Stimulated activated naive CD8-positive, alpha-beta T cell treated with anti-CD3 and anti-CD28 coated beads, Interleukin-15, Interleukin-2, amounts not matched to agents 100 ng/mL and 50 ng/mL, for 24 hours (primary cell): ENCODE results near the gene APPL2.

Source experiments
- H3K27ac Mint-ChIP-seq: one replicate; pipeline ENCODE4 v1.8.0; 2021; ENCODE audit warnings: mild to moderate bottlenecking, mixed read lengths
- H3K27me3 Mint-ChIP-seq: one replicate; pipeline ENCODE4 v1.8.0; 2021; ENCODE audit warnings: mixed read lengths
- H3K36me3 Mint-ChIP-seq: one replicate; pipeline ENCODE4 v1.8.0; 2021; ENCODE audit warnings: low read depth, mixed read lengths
- H3K4me1 Mint-ChIP-seq: one replicate; pipeline ENCODE4 v1.8.0; 2021; ENCODE audit warnings: low read depth, mixed read lengths
- H3K4me3 Mint-ChIP-seq: one replicate; pipeline ENCODE4 v1.8.0; 2021; ENCODE audit warnings: mild to moderate bottlenecking, mixed read lengths
- H3K9me3 Mint-ChIP-seq: one replicate; pipeline ENCODE4 v1.8.0; 2021; ENCODE audit warnings: mixed read lengths

APPL2 gene

GRCh38 chr12:105235732-105236476 is at the start of gene APPL2:
Gene APPL2 (minus strand): TSS chr12:105236174. CDS start chr12:105236012, 162 bp downstream.
- Mint-ChIP-seq H3K9me3 (no peaks in the 10 kb centered on the region), H3K36me3 (peaks cover 4% of the 10 kb centered on the region), H3K4me1 (peaks cover 48% of the 10 kb centered on the region), H3K27ac (peak within 1 kb of the TSS; percentile 88), H3K27me3 (no peaks in the 10 kb centered on the region), H3K4me3 (peak within 1 kb of the TSS; percentile 93)

- Mint-ChIP-seq H3K27me3 (peaks cover 21% of the 10 kb centered on the region), H3K27ac (no peak overlapping the region), H3K4me1 (no peaks in the 10 kb centered on the region), H3K9me3 (no peaks in the 10 kb centered on the region), H3K36me3 (no peaks in the 10 kb centered on the region), H3K4me3 (no peak overlapping the region)
Observed at GRCh38 chr12:105285378-105285777, 49.4 kb upstream of the APPL2 start.

- Mint-ChIP-seq H3K4me1 (no peaks in the 10 kb centered on the region), H3K36me3 (no peaks in the 10 kb centered on the region), H3K9me3 (no peaks in the 10 kb centered on the region), H3K27me3 (peaks cover 21% of the 10 kb centered on the region), H3K4me3 (no peak overlapping the region), H3K27ac (no peak overlapping the region)
Observed at GRCh38 chr12:105281694-105282049, 45.7 kb upstream of the APPL2 start.

- no peaks in the 10 kb centered on the region for H3K9me3 Mint-ChIP-seq
- no peaks in the 10 kb centered on the region for H3K4me1 Mint-ChIP-seq
- no peak overlapping the region for H3K27ac Mint-ChIP-seq
- H3K27me3 Mint-ChIP-seq, result peaks cover 19% of the 10 kb centered on the region
- H3K36me3 Mint-ChIP-seq, result no peaks in the 10 kb centered on the region
- H3K4me3 Mint-ChIP-seq, result no peak overlapping the region
Observed at GRCh38 chr12:105280966-105281693, 45.2 kb upstream of the APPL2 start.

- no peaks in the 10 kb centered on the region for H3K36me3 Mint-ChIP-seq
- no peak overlapping the region for H3K4me3 Mint-ChIP-seq
- peaks cover 12% of the 10 kb centered on the region for H3K27me3 Mint-ChIP-seq
- no peaks in the 10 kb centered on the region for H3K4me1 Mint-ChIP-seq
- H3K27ac Mint-ChIP-seq, result no peak overlapping the region
- no peaks in the 10 kb centered on the region for H3K9me3 Mint-ChIP-seq
Observed at GRCh38 chr12:105279460-105280056, 43.6 kb upstream of the APPL2 start.

- Mint-ChIP-seq H3K4me1 (no peaks in the 10 kb centered on the region), H3K27ac (no peak overlapping the region), H3K36me3 (no peaks in the 10 kb centered on the region), H3K9me3 (no peaks in the 10 kb centered on the region), H3K27me3 (no peaks in the 10 kb centered on the region), H3K4me3 (no peak overlapping the region)
Observed at GRCh38 chr12:105278043-105278697, 42.2 kb upstream of the APPL2 start.

- H3K4me1 Mint-ChIP-seq, result no peaks in the 10 kb centered on the region
- H3K36me3 Mint-ChIP-seq, result no peaks in the 10 kb centered on the region
- H3K4me3 Mint-ChIP-seq, result no peak overlapping the region
- no peaks in the 10 kb centered on the region for H3K9me3 Mint-ChIP-seq
- no peak overlapping the region for H3K27ac Mint-ChIP-seq
- H3K27me3 Mint-ChIP-seq, result no peaks in the 10 kb centered on the region
Observed at GRCh38 chr12:105275997-105276733, 40.2 kb upstream of the APPL2 start.

- Mint-ChIP-seq H3K4me3 (no peak overlapping the region), H3K27ac (no peak overlapping the region), H3K9me3 (no peaks in the 10 kb centered on the region), H3K4me1 (no peaks in the 10 kb centered on the region), H3K27me3 (no peaks in the 10 kb centered on the region), H3K36me3 (no peaks in the 10 kb centered on the region)
Observed at GRCh38 chr12:105274571-105274970, 38.6 kb upstream of the APPL2 start.

- Mint-ChIP-seq H3K27ac (no peak overlapping the region), H3K9me3 (no peaks in the 10 kb centered on the region), H3K4me1 (no peaks in the 10 kb centered on the region), H3K4me3 (no peak overlapping the region), H3K27me3 (no peaks in the 10 kb centered on the region), H3K36me3 (no peaks in the 10 kb centered on the region)
Observed at GRCh38 chr12:105273601-105274000, 37.6 kb upstream of the APPL2 start.

GRCh38 chr12:105272814-105273416 is 36.9 kb upstream of the APPL2 start:
- no peaks in the 10 kb centered on the region for H3K36me3 Mint-ChIP-seq
- no peaks in the 10 kb centered on the region for H3K27me3 Mint-ChIP-seq
- no peaks in the 10 kb centered on the region for H3K9me3 Mint-ChIP-seq
- no peaks in the 10 kb centered on the region for H3K4me1 Mint-ChIP-seq
- H3K27ac Mint-ChIP-seq, result no peak overlapping the region
- H3K4me3 Mint-ChIP-seq, result no peak overlapping the region

GRCh38 chr12:105272152-105272551 is 36.2 kb upstream of the APPL2 start:
- H3K4me3 Mint-ChIP-seq, result no peak overlapping the region
- H3K4me1 Mint-ChIP-seq, result no peaks in the 10 kb centered on the region
- H3K27ac Mint-ChIP-seq, result no peak overlapping the region
- H3K27me3 Mint-ChIP-seq, result no peaks in the 10 kb centered on the region
- no peaks in the 10 kb centered on the region for H3K9me3 Mint-ChIP-seq
- no peaks in the 10 kb centered on the region for H3K36me3 Mint-ChIP-seq

GRCh38 chr12:105271364-105271763 is 35.4 kb upstream of the APPL2 start:
- no peak overlapping the region for H3K4me3 Mint-ChIP-seq
- H3K4me1 Mint-ChIP-seq, result no peaks in the 10 kb centered on the region
- no peak overlapping the region for H3K27ac Mint-ChIP-seq
- H3K36me3 Mint-ChIP-seq, result no peaks in the 10 kb centered on the region
- H3K27me3 Mint-ChIP-seq, result no peaks in the 10 kb centered on the region
- H3K9me3 Mint-ChIP-seq, result no peaks in the 10 kb centered on the region

- Mint-ChIP-seq H3K4me1 (no peaks in the 10 kb centered on the region), H3K27ac (no peak overlapping the region), H3K36me3 (no peaks in the 10 kb centered on the region), H3K27me3 (no peaks in the 10 kb centered on the region), H3K4me3 (no peak overlapping the region), H3K9me3 (no peaks in the 10 kb centered on the region)
Observed at GRCh38 chr12:105270671-105271255, 34.8 kb upstream of the APPL2 start.

- Mint-ChIP-seq H3K9me3 (no peaks in the 10 kb centered on the region), H3K27ac (no peak overlapping the region), H3K4me1 (no peaks in the 10 kb centered on the region), H3K27me3 (peaks cover 4% of the 10 kb centered on the region), H3K4me3 (no peak overlapping the region), H3K36me3 (no peaks in the 10 kb centered on the region)
Observed at GRCh38 chr12:105267711-105268110, 31.7 kb upstream of the APPL2 start.
